Tibial nerve (tissue), 3 donors: ENCODE data around the gene CXorf65.

Experiments used
- CTCF ChIP-seq, 5 experiments: fragments of 200-600 bp in 3 of 5; fragments of 450-650 bp in 2 of 5; sonication (generic) in 3 of 5; IDR thresholded peaks; one replicate each; pipeline ENCODE4 v1.5.1; 2016 to 2019; ENCODE audit warnings: antibody characterized with exemption in 5 of 5, mild to moderate bottlenecking in 3 of 5, moderate library complexity in 2 of 5
- POLR2A ChIP-seq, 2 donors: fragments of 450-650 bp; IDR thresholded peaks; one replicate each; pipeline ENCODE4 v1.6.1; 2017; ENCODE audit warnings: antibody characterized with exemption in 2 of 2, mild to moderate bottlenecking in 2 of 2, moderate library complexity in 2 of 2

GRCh38 chrX:71081330-71082123 lies 25.0 kb downstream of the CXorf65 start:
- TF ChIP-seq CTCF (IDR thresholded peaks at IDR 0.05) = no peak
- TF ChIP-seq POLR2A (IDR thresholded peaks at IDR 0.05) = no peak
